ENCODE results near the gene DAP. TPM values are rescaled to one million over a fixed set of nuclear protein-coding genes. Genes with fewer than 3 reads are reported as not detected.

Gene DAP
- total and polyA plus RNA-seq, 2 experiments from 2014 or later = 35.7 to 37.6 TPM

GRCh38 chr5:10702040-10702629 lies 58.9 kb downstream of the DAP start:
- no peaks in the 10 kb centered on the region for H3K9me3 Mint-ChIP-seq
- DNase-seq (ENCODE audit: low spot score) (no peak), ATAC-seq (no peak)
- Histone ChIP-seq H3K9me2 (ENCODE audit: insufficient read depth) (no peaks in the 10 kb centered on the region), H3K79me2 (replicated peaks; ENCODE audit: insufficient read depth) (no peaks in the 10 kb centered on the region; the same call in 1 of the 2 replicates), H3K4me3 (no peak overlapping the region), H3K4me2 (no peak overlapping the region), H4K20me1 (replicated peaks; ENCODE audit: insufficient read depth) (peaks cover 6% of the 10 kb centered on the region), H3K27ac (ENCODE audit: low read depth) (no peak overlapping the region), H3F3A (replicated peaks; ENCODE audit: low read depth) (no peaks in the 10 kb centered on the region), H3K27me3 (ENCODE audit: insufficient read depth) (no peaks in the 10 kb centered on the region), H3K36me3 (ENCODE audit: insufficient read depth) (no peaks in the 10 kb centered on the region), H3K4me1 (ENCODE audit: insufficient read depth) (peaks cover 22% of the 10 kb centered on the region), H2AFZ (no peak overlapping the region)
- peaks cover 15% of the 10 kb centered on the region for H3K27me3 Mint-ChIP-seq (ENCODE audit: insufficient read depth, low read depth, poor library complexity)
- H3K36me3 Mint-ChIP-seq (ENCODE audit: low read depth) = no peaks in the 10 kb centered on the region
- no peak overlapping the region for H3K4me3 Mint-ChIP-seq
- H3K4me1 Mint-ChIP-seq = peaks cover 44% of the 10 kb centered on the region
- TF ChIP-seq JUNB (IDR thresholded peaks at IDR 0.05; ENCODE audit: unreplicated experiment) (no peak), ZNF331 (CRISPR knock-in tag; IDR thresholded peaks at IDR 0.05; ENCODE audit: low read depth) (no peak), EZH2 (IDR thresholded peaks at IDR 0.05; ENCODE audit: low read depth, unreplicated experiment) (no peak), STAT1 (IDR thresholded peaks at IDR 0.05; ENCODE audit: unreplicated experiment) (no peak), REST (IDR thresholded peaks at IDR 0.05; ENCODE audit: unreplicated experiment) (no peak), NANOG (IDR thresholded peaks at IDR 0.05; ENCODE audit: borderline replicate concordance) (no peak), ZNF462 (CRISPR knock-in tag; IDR thresholded peaks at IDR 0.05) (no peak), CREB1 (CRISPR knock-in tag; IDR thresholded peaks at IDR 0.05; ENCODE audit: low read depth) (no peak), CTCF (conservative IDR thresholded peaks at IDR 0.05; ENCODE audit: low read depth in 2 of 2) (no peak), POLR2AphosphoS5 (IDR thresholded peaks at IDR 0.05; ENCODE audit: low read depth) (no peak), ZNF114 (CRISPR knock-in tag; IDR thresholded peaks at IDR 0.05) (no peak), EZH2phosphoT487 (IDR thresholded peaks at IDR 0.05; ENCODE audit: unreplicated experiment) (no peak), ETS1 (IDR thresholded peaks at IDR 0.05) (no peak)
- H3K27ac Mint-ChIP-seq = no peak overlapping the region
